HK-2 (cell line): ENCODE measurements around the gene FNDC7.
A peak's percentile ranks its signal among the peaks of the same experiment; 100 is the strongest.
"Not testable (repeated sequence)": the region's sequence is repeated elsewhere in the genome, so short reads cannot be mapped to it uniquely, and the experiment has no call there.

Source experiments
- DNase-seq: peaks from one replicate; pipeline ENCODE4 v3.0.0-alpha.2; 2018; ENCODE audit not compliant: unreplicated experiment

FNDC7 gene

GRCh38 chr1:108734171-108734865, 21.6 kb downstream of the FNDC7 start:
- DNase-seq = no peak

GRCh38 chr1:108742253-108742652, 29.5 kb downstream of the FNDC7 start:
- DNase-seq = no peak

DNA sequence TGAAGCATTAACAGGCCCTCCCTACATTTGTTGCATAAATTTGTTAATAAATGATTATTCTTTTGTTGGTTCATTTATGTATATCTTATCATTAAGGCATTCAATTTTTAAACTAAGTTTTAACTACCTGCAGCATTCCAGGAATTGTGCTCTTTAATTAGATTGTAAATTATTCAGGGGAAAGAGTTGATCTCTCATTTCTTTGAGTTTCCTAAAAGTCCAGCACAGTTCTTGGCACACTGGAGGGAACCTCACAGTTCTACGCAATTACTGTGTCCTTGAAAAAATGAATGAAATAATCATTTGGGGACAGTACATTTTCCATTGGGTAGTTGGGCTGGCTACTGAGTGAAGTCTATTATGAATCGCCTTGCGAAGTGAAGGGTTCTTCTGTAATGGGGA, 33.3 kb downstream of the FNDC7 start:
- DNase-seq = no peak

GRCh38 chr1:108746382-108747170, 33.9 kb downstream of the FNDC7 start, which contains the start of gene STXBP3:
STXBP3 (plus strand) TSS chr1:108746674; CDS start chr1:108746738, 64 bp downstream.
- DNase-seq = peak; percentile 99

DNA sequence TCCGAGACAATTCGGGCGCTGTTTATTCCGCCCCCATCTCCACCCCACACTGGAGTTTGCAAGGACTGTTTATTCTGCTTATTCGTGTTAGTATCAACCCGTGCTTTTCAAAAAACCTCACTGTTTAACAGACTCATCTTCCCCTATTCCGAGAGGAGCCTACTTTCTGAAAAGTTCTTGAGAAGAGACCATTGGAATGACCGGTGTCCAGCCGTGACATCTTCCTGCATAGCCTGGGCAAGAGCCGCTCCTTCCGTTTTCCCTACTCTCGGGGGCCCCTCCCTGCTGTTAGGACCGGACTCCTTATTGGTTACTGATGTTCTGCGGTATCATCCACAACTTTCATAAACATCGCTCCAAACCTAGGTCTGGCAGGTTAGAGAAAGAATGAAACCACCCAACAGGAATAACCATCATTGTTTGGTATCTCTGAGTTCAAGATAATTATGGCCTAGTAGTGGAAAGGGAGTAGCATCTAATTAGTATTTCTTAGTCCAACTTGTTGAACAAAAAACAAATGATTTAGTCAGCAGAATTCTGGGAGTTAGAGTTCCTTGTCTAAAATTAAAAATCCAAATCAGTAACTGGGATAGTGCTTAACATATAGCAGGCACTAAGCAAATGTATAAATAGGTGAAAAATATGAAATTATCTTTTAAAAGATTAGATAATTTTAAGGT, 34.6 kb downstream of the FNDC7 start:
- peak; percentile 73 for DNase-seq

DNA sequence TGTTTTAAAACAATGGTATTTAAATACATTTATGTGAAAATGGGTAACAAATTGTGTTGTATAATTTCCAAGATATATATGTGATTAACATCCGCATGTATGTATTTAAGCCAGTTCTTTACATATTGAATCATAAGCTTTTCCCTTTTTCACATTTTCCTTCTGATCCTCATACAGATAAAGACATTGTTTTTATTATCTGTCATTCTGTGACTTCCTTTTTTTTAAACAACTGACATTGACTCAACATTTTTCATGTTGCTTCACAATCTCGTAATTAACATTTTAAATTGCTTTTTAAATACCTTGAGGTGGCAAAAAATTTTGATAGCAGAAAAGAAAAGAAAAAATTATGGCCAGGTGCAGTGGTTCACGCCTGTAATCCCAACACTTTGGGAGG, 35.2 kb downstream of the FNDC7 start:
- DNase-seq = no peak

DNA sequence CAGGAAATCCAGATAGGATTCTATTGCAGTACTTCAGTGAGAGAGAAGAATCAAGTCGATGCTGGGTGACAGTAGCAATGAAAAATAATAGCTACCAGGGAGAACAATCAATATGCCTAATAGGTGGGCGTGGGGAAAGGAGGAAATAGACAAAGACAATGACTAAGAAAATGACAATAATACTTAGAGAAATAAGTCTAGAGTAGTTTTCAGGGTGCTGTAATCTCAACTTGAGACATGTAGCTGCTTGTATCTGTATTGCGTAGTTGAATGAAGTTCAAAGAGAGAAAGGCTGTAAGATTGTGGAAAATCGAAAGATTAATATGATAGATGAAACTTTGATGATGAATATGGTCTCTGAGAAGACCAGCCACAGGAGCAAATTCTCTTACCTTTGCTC, 36.4 kb downstream of the FNDC7 start:
- no peak for DNase-seq

DNA sequence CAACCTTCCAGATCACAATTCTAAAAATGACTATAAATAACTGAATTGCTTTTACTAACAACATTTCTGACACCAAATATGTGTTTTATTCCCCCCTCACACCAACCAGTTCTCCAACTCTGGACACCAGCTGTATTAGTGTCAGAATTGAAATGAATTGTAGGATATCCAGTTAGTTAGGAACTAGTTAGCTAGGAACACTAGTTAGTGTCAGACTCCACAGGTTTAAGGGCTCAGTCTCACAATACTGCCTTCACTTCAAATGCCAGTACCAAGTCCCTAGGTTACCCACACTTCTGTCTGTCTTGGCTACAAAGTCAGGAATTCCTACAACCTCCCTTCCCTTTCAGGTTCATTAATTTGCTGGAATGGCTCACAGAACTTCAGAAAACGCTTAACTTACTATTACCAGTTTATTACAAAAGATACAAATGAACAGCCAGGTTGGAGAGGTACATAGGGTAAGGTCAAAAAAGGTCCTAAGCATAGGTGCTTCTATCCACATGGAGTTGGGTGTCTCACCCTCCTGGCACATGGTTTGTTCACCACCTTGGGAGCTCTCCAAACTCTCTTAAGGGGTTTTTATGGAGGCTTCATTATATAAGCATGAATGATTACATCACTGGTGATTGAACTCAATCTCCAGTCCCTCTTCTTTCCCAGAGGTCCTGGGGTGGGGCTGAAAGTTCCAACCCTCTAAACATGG, 37.9 kb downstream of the FNDC7 start:
- DNase-seq = peak; percentile 13

DNA sequence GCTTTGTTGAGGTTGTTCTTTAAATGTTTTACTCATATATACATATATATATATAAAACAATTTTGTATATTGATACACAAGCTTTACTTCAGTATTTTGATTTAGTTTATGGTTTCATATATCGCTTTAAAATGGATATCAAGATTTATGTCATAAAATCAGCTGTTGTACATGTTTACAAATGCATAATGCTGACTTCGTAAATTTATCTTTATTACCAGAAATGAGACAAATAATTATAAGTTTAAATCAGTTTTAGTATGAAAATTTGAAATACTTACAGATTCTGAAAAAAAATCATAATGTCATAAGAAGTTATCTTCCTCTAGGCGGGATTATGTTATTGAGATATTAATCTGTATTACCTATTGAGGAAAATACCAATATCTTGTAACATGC, 40.7 kb downstream of the FNDC7 start:
- no peak for DNase-seq

- no peak for DNase-seq
Measured at GRCh38 chr1:108758796-108759195, 46.1 kb downstream of the FNDC7 start.

- DNase-seq = no peak
Measured at GRCh38 chr1:108767115-108767514, 54.4 kb downstream of the FNDC7 start.

DNA sequence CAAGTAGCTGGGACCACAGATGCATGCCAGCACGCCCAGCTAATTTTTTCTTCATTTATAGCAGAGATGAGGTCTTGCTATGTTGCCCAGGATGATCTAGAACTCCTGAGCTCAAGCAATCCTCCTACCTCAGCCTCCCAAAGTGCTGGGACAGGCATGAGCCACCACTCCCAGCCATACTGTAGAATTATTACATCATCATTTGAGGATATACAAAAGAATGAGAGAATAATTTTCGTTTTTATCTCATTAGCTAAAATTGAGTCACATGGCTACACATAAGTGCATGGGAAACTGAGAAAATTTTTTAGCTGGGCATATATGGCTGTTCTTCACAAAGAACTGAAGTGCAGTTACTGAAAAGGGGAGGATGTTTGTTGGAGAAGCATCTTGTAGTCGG, 55.0 kb downstream of the FNDC7 start:
- DNase-seq = no peak

- DNase-seq = no peak
Measured at GRCh38 chr1:108777839-108778238, 65.1 kb downstream of the FNDC7 start.

GRCh38 chr1:108779455-108779854, 66.7 kb downstream of the FNDC7 start:
- DNase-seq = no peak

- no peak for DNase-seq
Measured at GRCh38 chr1:108780937-108781574, 68.3 kb downstream of the FNDC7 start.

- not testable (repeated sequence) for DNase-seq
Measured at GRCh38 chr1:108781575-108781944, 68.9 kb downstream of the FNDC7 start.

GRCh38 chr1:108785264-108785663, 72.6 kb downstream of the FNDC7 start:
- DNase-seq = no peak

DNA sequence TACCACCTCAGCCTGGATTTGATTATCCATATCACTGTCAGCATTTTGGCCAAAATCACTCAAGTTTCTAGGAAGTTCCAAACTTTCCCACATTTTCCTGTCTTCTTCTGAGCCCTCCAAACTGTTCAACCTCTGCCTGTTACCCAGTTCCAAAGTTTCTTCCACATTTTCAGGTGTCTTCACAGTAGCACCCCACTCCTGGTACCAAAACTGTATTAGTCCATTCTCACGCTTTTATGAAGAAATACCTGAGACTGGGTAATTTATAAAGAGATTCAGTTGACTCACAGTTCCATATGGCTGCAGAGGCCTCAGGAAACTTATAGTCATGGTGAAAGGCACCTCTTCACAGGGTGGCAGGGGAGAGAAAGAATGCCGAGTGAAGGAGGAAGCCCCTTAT, 73.2 kb downstream of the FNDC7 start:
- DNase-seq = no peak

DNA sequence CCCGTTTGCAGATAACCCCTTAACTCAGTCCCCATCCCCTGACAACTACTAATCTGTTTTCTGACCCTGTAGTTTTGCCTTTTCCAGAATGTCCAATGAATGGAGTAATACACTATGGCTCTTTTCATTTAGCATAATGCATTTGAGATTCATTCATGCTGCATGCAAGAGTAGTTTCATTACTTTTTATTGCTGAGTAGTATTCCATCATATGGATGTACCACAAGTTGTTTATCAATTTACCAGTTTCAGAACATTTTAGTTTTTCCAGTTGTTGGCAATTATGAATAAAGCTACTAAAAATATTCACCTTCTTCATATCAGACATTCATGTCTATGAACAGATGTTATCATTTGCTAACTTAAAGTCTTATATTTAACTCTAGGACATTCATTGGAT, 79.1 kb downstream of the FNDC7 start:
- no peak for DNase-seq
